ENCODE results near the gene CDK14.

DNA sequence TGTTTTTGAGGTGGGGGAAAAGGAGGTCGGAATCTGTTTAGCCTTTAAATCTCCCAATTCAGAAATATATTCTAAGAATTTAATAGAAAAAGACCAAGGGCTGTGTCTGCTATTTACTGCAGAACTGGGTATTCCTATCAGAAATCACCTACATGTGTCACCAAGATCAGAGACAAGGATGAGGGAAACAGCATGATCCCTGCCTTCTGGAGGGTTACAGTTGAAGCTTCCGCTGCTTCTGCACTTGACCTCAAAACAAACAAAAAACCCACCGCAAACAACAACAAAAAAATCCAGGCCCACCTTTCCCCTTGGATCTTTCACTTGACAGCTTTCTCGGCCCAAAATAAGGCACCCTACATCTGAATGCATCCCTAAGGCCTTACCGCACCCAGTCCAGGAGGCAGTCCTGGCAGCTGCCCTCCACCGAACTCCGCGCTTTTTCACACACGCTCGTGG is 750 bp upstream of the CDK14 start:
- TF ChIP-seq, protein P1, sequence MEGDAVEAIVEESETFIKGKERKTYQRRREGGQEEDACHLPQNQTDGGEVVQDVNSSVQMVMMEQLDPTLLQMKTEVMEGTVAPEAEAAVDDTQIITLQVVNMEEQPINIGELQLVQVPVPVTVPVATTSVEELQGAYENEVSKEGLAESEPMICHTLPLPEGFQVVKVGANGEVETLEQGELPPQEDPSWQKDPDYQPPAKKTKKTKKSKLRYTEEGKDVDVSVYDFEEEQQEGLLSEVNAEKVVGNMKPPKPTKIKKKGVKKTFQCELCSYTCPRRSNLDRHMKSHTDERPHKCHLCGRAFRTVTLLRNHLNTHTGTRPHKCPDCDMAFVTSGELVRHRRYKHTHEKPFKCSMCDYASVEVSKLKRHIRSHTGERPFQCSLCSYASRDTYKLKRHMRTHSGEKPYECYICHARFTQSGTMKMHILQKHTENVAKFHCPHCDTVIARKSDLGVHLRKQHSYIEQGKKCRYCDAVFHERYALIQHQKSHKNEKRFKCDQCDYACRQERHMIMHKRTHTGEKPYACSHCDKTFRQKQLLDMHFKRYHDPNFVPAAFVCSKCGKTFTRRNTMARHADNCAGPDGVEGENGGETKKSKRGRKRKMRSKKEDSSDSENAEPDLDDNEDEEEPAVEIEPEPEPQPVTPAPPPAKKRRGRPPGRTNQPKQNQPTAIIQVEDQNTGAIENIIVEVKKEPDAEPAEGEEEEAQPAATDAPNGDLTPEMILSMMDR (IDR thresholded peaks at IDR 0.05), result no peak
- no peak for TF ChIP-seq POLR2A (IDR thresholded peaks at IDR 0.05)
